ENCODE measurements around the gene CTDP1.
"Not testable (repeated sequence)": the region's sequence is repeated elsewhere in the genome, so short reads cannot be mapped to it uniquely, and the experiment has no call there.

Gene CTDP1

DNA sequence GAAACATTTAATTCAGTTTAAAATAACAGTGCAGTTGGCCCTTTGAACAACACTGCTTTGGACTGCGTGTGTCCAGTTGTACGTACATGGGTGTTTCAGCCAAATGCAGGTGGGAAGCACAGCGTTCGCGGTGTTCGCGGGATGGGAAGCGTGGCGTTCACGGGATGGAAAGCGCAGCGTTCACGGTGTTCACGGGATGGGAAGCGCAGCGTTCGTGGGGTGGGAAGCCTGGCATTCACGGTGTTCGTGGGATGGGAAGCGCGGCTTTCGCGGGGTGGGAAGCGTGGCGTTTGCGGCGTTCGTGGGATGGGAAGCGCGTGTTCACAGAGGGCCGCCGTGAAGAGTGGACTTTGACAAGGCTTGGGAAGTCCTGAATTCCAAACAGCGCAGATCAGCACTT lies 47.6 kb downstream of the CTDP1 start:
- no peak for DNase-seq

DNA sequence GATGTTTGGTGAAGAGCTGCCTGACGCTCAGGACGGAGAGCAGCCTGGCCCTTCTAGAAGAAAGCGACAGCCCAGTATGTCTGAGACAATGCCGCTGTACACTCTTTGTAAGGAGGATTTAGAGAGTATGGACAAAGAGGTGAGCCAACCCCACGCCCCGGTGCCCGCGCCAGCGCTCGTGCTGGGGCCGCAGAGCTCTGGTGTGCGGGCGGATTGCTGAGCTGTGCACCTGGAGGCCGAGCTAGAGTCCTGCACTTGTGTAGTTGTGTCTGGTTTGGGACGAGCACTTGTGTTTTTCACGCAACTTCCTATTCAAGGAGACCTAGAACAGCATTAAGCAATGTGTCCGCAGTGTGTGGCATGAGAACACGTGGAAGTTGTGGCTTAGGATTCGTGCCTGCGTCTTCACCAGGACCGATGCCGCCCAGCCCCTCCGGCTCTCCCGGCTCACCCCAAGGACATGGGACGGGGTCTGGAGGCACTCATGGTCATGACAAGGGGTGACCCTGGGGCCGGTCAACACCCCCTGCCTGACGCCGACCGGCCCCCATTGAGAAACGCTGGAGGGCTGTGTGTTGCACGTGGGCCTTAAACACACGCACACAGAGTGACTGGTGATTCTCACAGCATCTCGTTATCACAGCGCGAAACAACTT lies 49.5 kb downstream of the CTDP1 start:
- DNase-seq, result no peak

DNA sequence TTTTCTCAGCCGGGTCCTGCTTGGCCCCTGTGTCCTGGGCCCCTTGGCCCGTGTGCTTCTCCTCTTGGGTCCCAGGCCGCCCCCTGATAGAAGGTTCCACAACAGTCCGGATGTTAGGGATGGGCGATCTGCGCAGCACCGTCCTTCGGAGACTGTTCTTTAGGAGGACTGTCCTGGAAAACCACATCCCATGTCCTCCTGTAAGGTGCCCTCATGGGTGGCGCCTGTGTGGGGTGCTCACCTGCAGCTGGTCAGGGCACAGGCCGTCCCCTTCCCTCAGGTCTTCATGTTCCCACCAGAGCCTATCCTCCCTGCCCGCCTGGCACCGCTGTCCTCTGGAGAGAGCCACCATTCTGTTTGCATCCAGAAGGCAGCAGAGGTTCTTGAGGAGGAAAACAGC lies 50.0 kb downstream of the CTDP1 start:
- no peak for DNase-seq

DNA sequence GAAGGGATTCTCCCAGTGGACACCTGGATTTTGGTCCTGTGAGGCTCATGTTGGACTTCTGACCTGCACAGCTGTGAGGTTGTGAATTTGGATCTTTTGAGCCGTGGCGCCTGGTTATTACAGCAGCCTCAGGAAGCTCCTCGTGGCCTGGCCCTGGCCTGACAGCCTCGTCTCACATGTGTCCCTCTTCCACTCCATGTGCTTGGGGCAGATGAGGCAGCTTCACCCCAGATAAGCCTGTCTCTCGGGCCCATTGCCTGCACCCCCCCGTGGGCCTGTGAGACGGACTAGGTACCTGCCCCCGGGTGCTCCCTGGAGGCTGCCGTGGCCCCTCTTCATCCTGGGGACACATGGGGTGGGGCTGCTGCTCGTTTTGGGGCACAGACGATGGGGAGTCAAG lies 51.2 kb downstream of the CTDP1 start:
- no peak for DNase-seq

DNA sequence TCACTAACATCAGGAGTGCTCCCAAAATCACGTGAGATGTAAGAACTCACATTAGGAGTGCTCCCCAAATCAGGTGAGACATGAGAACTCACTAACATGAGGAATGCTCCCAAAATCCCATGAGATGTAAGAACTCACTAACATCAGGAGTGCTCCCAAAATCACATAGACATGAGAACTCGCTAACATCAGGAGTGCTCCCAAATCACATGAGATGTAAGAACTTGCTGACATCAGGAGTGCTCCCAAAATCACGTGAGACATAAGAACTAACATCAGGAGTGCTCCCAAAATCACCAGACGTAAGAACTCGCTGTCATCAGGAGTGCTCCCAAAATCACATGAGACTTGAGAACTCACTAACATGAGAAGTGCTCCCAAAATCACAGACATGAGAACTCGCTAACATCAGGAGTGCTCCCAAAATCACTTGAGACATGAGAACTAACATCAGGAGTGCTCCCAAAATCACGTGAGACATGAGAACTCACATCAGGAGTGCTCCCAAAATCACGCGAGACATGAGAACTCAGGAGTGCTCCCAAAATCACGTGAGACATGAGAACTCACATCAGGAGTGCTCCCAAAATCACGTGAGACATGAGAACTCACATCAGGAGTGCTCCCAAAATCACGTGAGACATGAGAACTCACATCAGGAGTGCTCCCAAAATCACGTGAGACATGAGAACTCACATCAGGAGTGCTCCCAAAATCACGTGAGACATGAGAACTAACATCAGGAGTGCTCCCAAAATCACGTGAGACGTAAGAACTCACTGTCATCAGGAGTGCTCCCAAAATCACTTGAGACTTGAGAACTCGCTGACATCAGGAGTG lies 52.5 kb downstream of the CTDP1 start:
- not testable (repeated sequence) for DNase-seq

DNA sequence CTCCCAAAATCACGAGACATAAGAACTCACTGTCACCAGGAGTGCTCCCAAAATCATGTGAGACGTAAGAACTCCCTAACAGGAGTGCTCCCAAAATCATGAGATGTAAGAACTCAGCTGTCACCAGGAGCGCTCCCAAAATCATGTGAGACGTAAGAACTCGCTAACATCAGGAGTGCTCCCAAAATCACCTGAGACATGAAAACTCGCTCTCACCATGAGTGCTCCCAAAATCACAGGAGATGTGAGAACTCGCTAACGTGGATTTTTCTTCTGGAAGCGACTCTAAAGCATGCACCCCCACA lies 53.1 kb downstream of the CTDP1 start:
- no peak for DNase-seq

DNA sequence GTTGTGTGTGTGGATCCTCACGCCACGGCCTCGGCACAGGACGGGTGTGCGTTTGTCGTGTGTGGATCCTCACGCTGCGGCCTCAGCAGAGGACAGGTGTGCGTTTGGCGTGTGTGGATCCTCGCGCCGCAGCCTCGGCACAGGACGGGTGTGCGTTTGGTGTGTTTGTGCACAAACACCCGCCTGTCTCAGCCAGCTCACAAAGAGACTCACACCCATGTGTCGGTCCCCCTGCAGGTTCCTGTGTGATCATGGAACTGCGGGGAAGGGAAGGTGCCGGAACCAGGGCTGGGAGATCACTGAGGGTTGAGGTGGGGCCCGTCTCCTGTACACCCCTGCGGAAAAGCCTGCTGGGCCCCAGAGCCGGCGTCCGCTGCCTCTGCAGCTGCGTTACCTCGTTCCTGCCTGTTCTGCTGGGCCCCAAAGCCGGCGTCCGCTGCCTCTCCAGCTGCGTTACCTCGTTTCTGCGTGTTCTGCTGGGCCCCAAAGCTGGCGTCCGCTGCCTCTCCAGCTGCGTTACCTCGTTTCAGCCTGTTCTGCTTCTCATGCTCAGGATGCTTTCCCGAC lies 53.6 kb downstream of the CTDP1 start:
- DNase-seq, result no peak

DNA sequence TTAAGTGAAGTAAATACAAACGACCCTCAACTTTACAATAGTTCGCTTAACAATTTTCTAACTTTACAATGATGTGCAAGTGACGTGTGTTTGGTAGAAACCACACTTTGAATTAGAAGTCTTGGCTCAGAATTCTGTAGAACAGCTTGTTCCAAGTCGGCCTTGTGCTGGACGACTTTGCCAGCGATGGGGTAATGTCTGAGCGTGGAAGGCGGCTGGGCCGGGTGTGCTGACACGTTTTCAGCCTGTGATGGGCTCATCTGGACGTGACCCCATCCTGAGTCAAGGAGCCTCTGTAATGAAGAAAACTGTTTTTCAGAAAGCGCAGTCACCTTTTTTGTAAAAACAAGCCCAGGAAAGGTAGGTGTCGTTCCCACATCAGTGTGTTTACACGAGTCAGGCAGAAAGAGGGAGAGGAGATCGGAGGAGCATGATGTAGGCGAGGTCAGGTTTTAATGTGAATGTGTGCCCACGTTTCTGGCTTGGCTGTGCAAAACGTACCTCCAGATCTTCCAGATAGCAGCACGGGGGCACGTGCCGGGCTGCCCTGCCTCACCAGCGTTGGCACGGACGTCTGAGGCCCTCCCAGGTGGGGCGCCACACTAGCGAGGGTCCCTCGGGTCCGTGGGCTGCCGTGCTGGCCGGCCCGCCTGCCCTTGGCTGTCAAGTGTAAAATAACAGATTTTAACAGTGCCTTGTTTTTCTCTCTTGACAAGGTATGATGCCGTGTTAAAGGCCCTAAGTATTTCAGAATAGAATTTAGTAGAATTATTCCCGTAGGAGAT lies 54.6 kb downstream of the CTDP1 start:
- no peak for DNase-seq

DNA sequence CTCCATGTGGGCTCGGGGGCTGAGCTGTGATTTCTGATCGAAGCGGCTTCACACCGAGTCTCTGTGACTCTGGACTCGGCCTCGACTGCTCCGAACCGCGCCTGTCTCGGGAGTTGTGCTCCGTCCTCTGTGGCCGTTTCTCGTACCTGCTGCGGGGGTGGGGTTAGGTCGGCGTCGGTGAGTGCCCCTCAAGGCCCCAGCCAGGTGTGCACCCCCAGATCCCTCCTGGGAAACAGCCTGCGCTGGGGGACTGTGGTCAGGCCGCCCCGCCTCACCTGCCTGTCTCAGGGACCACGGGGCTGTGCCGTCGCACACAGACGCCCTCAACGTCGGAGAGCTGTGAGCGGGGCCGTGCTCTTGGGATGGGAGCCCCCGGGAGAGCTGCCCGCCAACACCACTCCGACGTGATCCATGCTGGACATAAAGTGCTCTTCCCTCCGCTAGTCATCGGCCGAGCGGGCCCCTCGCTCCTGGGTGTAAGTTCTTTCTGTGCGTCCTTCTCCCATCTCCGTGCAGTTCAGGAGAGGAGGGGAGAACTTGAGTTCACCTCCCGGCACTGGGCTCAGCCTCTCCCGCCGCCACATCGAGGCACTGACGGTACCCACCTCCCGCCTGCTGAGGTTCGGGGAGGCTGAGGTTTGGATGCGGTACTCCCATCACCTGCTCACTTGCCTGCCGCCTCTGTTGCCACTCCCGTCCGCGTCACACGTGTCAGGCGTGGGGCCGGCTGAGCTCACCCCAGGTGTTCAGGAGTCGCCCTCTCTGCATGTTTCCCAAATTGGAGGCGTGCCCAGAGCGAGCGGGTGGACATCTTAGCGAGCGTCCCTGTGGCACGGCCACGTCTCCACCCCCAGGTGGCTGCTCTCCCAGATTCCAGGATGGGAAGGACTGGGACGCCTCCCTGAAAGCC lies 55.7 kb downstream of the CTDP1 start:
- DNase-seq, result no peak

DNA sequence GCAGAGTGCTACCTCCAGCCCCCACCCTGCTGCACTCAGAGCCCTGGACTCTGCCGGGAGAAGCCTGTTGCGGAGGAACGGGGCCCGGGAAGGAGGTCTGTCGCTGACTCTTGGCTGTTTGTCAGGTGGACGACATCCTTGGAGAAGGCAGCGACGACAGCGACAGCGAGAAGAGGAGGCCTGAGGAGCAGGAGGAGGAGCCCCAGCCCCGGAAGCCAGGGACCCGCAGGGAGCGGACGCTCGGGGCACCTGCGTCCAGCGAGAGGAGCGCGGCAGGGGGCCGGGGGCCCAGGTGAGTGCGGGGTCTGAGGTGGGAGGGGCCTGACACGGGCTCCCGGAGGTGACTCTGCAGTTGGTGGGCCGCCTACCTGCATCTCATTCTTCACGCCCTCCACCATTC lies 56.6 kb downstream of the CTDP1 start:
- DNase-seq, result no peak

DNA sequence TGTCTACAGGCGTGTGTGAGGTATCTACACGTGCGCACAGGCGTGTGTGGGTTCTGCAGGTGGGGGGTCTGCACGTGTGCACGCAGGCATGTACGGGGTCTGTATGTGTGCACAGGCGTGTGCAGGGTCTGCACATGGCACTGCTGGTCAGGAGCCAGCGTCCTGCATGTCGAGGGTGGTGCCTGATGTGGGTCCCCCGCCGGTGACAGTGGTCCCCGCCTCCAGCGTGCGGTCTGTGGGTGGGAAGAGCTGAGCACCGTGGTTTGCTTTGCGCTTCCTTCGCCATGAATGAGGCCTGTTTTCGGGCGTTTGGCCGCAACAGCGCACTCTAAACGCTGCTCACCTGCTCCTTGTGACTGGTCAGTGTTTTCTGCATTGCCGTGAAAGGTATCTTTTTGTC lies 57.2 kb downstream of the CTDP1 start:
- DNase-seq, result no peak

DNA sequence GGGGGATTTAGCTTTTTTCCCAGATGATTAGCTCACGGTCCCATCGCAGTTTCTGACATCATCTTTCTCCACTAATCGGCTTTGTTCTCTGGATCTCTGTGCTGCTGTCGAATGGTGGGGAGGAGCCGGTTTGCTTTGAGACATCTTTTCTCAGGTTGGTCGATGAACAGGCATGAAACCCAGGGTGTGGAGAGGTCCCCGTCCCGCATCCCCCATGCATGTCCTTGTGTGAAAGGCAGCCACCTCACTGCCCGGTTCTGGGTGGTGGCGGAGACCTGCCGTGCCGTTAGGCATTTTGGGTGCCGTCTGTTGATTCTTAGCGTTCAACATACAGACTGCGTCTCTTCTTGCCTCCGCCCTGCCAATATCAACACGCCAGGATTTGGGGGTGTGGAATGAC lies 57.8 kb downstream of the CTDP1 start:
- DNase-seq, result no peak

DNA sequence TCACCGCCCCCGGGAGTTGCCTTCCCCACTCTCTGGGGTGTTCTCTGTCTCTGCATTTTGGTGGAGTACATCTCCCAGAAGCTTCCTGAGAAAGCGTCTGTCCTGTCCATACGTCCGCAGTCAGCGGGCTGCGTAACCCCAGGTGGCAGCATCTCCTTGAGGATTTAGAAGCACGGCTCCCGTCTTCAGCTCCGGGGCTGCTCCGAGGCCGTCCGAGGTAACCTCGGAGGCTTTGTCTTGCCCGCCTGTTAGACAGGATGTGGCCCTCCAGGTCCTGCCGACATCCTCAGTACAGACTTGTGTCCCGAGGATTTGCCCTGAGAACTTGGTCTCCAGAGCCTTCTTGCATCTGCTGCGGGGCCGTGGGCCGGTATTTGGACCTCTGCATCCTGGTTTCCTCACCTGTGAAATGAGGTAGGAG lies 58.4 kb downstream of the CTDP1 start:
- no peak for DNase-seq

DNA sequence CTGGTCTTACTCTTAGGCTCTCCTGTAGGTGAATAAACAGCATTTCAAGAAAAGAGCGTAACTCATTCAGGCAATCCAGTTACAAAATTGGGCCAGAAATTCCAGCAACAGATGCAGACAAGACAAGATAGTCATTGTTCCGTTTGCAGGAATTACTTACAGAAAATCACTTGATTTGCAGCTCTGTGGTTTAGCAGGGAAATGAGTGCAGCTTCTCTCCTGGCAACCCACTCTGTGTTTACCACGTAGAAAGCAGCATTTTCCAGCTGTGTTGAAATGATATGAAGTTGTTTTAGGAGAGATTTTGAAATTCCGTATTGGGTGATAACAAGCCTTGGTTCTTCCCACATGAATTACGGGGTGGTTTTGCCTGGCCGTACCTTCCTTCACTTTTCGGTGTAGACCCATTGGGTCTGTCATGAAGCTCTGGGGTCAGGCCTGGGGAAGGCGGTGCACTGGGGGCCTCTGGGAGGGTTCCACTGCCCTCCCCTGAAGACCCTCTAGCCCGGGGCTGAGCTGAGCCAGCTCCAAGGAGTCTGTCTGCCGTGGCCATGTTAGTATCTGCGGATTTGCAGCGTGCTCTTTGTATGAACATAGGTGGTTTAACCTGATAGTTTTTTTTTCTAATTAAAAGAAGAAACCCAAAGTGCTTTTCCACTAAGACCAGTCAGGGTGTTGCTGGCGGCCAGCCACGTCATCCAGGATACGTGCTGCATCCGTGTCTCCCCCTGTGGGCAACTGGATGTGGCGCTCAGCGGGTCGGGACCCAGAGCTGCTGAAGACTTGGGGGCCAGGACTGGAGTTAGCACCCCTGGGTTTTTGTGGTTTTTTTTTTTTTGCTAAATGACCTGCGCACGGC lies 59.2 kb downstream of the CTDP1 start:
- DNase-seq, result no peak

DNA sequence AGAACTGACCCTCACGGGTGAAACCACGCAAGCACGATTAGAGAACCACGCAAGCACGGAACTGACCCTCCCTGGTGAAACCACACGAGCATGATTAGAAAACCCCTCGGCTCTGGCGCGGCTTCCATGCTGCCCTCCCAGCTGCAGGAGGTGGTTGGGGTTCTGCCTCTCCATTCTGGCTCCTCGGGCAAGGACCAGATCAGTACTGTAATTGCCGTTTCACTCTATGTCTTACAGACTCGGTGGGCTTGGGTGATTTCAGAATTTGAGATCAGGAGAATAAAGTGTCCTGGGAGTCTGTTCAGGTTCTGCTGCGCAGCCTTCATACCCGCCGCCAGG lies 59.8 kb downstream of the CTDP1 start:
- no peak for DNase-seq

DNA sequence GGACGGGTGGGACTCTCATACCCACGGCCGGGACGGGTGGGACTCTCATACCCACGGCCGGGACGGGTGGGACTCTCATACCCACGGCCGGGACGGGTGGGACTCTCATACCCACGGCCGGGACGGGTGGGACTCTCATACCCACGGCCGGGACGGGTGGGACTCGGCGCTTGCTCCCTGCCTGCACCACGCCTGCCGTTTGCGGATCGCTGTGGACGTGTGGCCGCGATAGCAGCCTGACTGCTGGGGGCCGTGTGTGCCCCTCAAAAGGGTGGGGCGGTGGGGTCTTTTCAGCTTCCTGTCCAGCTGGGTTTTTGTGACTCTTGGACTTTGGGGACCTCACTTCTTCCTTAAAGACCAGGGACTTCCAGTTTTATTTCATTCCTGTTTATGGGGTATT lies 60.4 kb downstream of the CTDP1 start:
- not testable (repeated sequence) for DNase-seq

DNA sequence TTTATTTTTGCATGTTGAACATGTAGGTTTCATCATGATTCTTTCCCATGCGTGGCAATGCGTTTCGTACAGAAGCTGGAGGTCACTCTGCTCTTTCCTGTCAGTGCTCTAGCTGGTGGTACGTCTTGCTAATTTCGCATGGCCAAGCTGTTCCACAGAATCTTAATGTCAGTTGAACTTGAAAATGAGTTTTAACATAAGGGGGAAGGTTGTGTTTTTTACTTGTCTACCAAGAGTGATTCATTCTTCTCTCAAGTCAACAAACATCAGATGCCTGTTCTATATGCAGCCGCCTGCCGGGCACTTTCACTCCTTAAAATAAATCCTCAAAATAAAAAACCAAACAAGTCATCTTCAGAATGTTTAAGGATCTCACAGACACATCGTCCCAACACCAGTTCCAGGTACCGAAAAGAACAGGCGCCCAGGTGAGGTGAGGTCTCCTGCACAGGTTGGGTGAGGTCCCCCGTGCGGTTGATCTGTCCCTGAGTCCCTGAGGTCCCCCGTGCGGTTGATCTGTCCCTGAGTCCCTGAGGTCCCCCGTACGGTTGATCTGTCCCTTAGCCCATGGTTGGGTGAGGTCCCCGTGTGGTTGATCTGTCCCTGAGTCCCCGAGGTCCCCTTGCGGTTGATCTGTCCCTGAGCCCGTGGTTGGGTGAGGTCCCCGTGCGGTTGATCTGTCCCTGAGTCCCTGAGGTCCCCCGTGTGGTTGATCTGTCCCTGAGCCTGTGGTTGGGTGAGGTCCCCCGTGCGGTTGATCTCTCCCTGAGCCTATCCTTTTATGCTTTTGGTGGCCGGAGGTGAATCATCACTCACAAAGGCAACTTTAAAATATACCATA lies 61.1 kb downstream of the CTDP1 start:
- DNase-seq, result no peak

DNA sequence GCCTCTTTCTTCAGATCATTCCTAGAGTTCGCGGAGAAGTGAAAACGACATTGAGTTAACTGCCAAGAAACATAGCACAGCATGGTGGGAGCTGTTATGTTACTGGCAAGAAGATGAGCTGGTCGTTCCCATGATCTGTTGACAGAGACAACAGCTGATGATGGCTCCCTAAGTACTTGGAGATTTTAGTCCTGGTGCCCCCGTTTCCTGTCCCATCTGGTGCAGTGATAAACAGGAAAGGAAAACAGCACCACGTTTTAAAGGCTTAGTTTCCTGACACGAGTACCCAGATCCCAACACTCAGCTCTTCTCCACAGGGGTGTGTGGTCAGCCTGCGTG lies 61.7 kb downstream of the CTDP1 start:
- no peak for DNase-seq

DNA sequence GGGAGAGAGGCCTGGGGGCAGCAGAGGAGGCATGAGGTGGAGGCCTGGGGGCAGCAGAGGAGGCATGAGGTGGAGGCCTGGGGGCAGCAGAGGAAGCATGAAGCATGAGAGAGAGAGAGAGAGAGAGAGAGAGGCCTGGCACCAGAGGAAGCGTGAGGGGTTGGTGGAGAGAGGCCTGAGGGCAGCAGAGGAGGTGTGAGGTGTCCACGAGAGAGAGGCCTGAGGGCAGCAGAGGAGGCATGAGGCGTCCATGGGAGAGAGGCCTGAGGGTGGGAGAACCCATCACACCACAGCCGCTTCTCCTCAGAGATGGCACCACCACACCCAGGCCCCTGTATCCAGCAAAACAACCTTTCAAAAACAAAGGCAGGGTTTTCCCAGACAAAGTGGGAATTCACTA lies 62.5 kb downstream of the CTDP1 start:
- DNase-seq, result no peak

DNA sequence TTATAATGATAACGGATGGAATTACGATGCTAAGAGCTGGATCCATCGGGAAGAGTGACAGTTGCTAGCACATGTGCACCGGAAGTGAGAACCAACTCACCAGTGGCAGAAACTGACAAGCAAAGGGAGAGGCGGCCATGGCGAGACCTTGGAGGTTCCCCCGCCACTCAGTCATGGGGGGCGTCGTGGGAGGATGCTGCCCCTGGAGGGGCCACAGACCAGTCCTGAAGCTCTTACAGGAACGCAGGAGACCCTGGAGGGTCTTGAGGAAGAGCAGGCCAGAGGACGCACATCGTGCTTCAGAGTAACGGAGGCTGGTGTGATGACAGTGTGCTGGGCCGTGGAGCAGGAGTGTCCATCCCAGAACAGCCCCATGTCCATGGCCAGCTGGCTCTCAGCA lies 65.0 kb downstream of the CTDP1 start:
- DNase-seq, result no peak

DNA sequence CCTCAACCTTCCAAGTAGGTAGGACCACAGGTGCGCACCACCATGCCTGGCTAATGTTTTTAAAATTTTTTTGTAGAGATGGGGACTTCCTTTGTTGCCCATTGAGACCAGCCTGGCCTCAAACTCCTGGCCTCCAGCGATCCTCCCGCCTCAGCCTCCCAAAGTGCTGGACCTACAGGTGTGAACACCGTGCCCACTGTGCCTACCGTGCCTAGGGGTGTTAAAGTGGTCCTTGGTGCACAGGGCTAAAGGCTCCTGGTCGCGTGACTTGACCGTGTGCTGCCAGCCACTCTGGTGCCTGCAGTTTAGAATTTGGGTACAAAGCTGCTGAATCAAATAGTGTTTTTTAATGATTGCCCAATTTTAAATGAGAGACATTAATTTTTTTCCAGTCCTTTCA lies 67.1 kb downstream of the CTDP1 start:
- DNase-seq, result no peak
